Heart right ventricle (tissue), 16 donors: ENCODE measurements around the gene OR51B4. TPM values are rescaled to one million over a fixed set of nuclear protein-coding genes. Genes with fewer than 3 reads are reported as not detected.

Experiments used
- ATAC-seq, 8 donors: fragments of 200-7000 bp; cut with Tn5 transposase; one replicate each; pipeline ENCODE4 v1.9.1; 2020; ENCODE audit warnings: mild to moderate bottlenecking in 8 of 8, moderate library complexity in 8 of 8, moderate number of reproducible peaks in 1 of 8
- DNase-seq, 2 donors: peaks; one replicate each; pipeline ENCODE4 v3.0.0-alpha.2; 2020
- H3K27ac ChIP-seq, 10 donors: fragments of 200-600 bp; sonication (generic) in 2 of 10; one replicate each; pipeline versions ENCODE4 v1.5.0 to v1.8.0; 2020 to 2022; ENCODE audit warnings: mild to moderate bottlenecking in 3 of 10
- H3K27me3 ChIP-seq, 7 donors: fragments of 200-600 bp; one replicate each; pipeline ENCODE4 v1.8.0; 2021 to 2022; ENCODE audit warnings: mild to moderate bottlenecking in 2 of 7
- H3K36me3 ChIP-seq, 9 donors: fragments of 200-600 bp; sonication (generic) in 1 of 9; one replicate each; pipeline versions ENCODE4 v1.5.0 to v1.8.0; 2020 to 2022; ENCODE audit warnings: mild to moderate bottlenecking in 2 of 9
- H3K4me1 ChIP-seq, 9 donors: fragments of 200-600 bp; sonication (generic) in 1 of 9; one replicate each; pipeline versions ENCODE4 v1.5.0 to v1.8.0; 2020 to 2022; ENCODE audit warnings: mild to moderate bottlenecking in 4 of 9
- H3K4me3 ChIP-seq, 10 donors: fragments of 200-600 bp; sonication (generic) in 2 of 10; one replicate each; pipeline versions ENCODE4 v1.5.0 to v1.8.0; 2020 to 2022; ENCODE audit warnings: mild to moderate bottlenecking in 7 of 10, moderate library complexity in 2 of 10
- H3K9me3 ChIP-seq, 11 donors: fragments of 200-600 bp in 10 of 11; sonication (generic) in 2 of 11; one replicate each; pipeline versions ENCODE4 v1.5.0 to v1.8.0; 2013 to 2022; ENCODE audit warnings: mild to moderate bottlenecking in 2 of 11, control low read depth in 1 of 11, moderate library complexity in 1 of 11
- WGBS, 2 donors: extraction: QIAGEN DNeasy Blood & Tissue Kit; methylation state at CpG; one replicate each; pipeline ENCODE4 v1.1.7; 2013; ENCODE audit warnings: inconsistent platforms in 1 of 2; 5-methylcytosine and 5-hydroxymethylcytosine counted together
- intact Hi-C, 10 donors: fragments of 100-400 bp; cut with DNase I; formaldehyde crosslinking; loops; one replicate each; pipeline versions ENCODE4 v1.11.1 to v1.14.2; 2022
- polyA plus RNA-seq, 2 donors: library from polyadenylated mRNA; stranded (reverse); fragments of 200-250 nt; gene quantifications; one replicate each; pipeline ENCODE4 v1.2.3, GENCODE V29; 2013
- total RNA-seq, 10 donors: library from RNA; stranded (reverse); fragmentation: NEBNext Ultra II Directional in 3 of 10; extraction: Animal tissue kit (Norgen Biotek cat#: 25700) in 3 of 10; gene quantifications; one replicate each; pipeline versions ENCODE4 v1.2.1 to v1.2.4, GENCODE V29; 2021 to 2023
- TF ChIP-seq, protein P1 (sequence below), 9 donors: fragments of 200-600 bp; sonication (generic) in 2 of 9; IDR thresholded peaks; one replicate each; pipeline versions ENCODE4 v1.5.0 to v1.8.0; 2021 to 2022; ENCODE audit warnings: antibody characterized with exemption in 9 of 9, mild to moderate bottlenecking in 5 of 9, moderate library complexity in 1 of 9
- donor health status: Arrhythmogenic right ventricular cardiomyopathy.
- donor health status: ischemic (EF 13 %, LVEDD 7.1; RV severe dilation, severe dysfunction).
- donor health status: healthy with polysubstance abuse.
- donor health status: DM: no; HTN: yes; CAD: no.
- donor health status: DM: no; HTN: no; CAD: no.
- donor health status: ischemic (EF 25% LVEDD 6.9; RV normal size, moderate dysfunction).
- donor health status: ischemic (EF 25% LVEDD 5.7; RV mildly dilated, moderate dysfunction).
- donor health status: healthy.
- donor health status: DM: yes; HTN: yes; CAD: no.
- donor health status: Ischemic cardiomyopathy.
- donor health status: ischemic (EF 35%, LVEDD 5.7; RV mildly dilated, moderate dysfunction).
- donor health status: nonischemic (EF 11% LVEDD 7.7; RV severe dilation, severe dysfunction).
- donor health status: DM: yes; HTN: yes; CAD: no.
- donor health status: PGD.
- donor health status: ischemic (EF 29% LVEDD 5.4; RV normal size, mild dysfunction).
- donor health status: nonischemic (EF 23%, LVEDD 6.1; RV moderate dilation, normal function).

The OR51B4 gene
- total and polyA plus RNA-seq, 12 donors: not detected

DNA sequence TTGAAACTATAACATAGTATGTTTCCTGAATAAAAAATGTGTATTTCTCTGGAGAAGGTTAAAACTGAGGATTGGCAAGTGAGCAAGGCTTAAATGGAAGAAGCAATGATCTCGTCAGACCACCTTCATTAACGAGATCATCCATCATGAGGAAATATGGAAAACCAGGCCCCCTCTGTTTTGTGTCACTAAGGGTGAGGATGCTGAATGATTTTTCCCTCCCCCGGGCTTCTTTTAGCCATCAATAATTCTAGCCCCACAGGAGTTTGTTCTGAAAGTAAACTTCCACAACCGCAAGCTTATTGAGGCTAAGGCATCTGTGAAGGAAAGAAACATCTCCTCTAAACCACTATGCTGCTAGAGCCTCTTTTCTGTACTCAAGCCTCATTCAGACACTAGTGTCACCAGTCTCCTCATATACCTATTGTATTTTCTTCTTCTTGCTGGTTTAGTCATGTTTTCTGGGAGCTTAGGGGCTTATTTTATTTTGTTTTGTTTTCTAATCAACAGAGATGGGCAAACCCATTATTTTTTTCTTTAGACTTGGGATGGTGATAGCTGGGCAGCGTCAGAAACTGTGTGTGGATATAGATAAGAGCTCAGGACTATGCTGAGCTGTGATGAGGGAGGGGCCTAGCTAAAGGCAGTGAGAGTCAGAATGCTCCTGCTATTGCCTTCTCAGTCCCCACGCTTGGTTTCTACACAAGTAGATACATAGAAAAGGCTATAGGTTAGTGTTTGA lies 26.2 kb downstream of the OR51B4 start:
- TF ChIP-seq, protein P1, sequence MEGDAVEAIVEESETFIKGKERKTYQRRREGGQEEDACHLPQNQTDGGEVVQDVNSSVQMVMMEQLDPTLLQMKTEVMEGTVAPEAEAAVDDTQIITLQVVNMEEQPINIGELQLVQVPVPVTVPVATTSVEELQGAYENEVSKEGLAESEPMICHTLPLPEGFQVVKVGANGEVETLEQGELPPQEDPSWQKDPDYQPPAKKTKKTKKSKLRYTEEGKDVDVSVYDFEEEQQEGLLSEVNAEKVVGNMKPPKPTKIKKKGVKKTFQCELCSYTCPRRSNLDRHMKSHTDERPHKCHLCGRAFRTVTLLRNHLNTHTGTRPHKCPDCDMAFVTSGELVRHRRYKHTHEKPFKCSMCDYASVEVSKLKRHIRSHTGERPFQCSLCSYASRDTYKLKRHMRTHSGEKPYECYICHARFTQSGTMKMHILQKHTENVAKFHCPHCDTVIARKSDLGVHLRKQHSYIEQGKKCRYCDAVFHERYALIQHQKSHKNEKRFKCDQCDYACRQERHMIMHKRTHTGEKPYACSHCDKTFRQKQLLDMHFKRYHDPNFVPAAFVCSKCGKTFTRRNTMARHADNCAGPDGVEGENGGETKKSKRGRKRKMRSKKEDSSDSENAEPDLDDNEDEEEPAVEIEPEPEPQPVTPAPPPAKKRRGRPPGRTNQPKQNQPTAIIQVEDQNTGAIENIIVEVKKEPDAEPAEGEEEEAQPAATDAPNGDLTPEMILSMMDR (IDR thresholded peaks at IDR 0.05): no peak
- Histone ChIP-seq H3K4me3 (no peak overlapping the region), H3K36me3 (no peaks in the 10 kb centered on the region), H3K4me1 (no peaks in the 10 kb centered on the region), H3K27ac (no peak overlapping the region), H3K27me3 (peaks cover 0 to 2% (median 0%) of the 10 kb centered on the region in 7 donors), H3K9me3 (no peaks in the 10 kb centered on the region)
- intact Hi-C loops: no loop called here
- 55 to 56% methylated on average over 6 of the region's 6 CpGs for WGBS, 2 donors
- DNase-seq (no peak), ATAC-seq (no peak)

GRCh38 chr11:5274395-5274794 lies 27.4 kb downstream of the OR51B4 start:
- Histone ChIP-seq H3K27ac (no peak overlapping the region), H3K36me3 (no peaks in the 10 kb centered on the region), H3K9me3 (no peaks in the 10 kb centered on the region), H3K27me3 (peaks cover 0 to 2% (median 0%) of the 10 kb centered on the region in 7 donors), H3K4me1 (no peaks in the 10 kb centered on the region), H3K4me3 (no peak overlapping the region)
- DNase-seq: no peak
- ATAC-seq: no peak
- intact Hi-C loops: no loop called here
- 66 to 67% methylated on average over 5 of the region's 5 CpGs for WGBS, 2 donors
- TF ChIP-seq, protein P1 (IDR thresholded peaks at IDR 0.05): no peak

DNA sequence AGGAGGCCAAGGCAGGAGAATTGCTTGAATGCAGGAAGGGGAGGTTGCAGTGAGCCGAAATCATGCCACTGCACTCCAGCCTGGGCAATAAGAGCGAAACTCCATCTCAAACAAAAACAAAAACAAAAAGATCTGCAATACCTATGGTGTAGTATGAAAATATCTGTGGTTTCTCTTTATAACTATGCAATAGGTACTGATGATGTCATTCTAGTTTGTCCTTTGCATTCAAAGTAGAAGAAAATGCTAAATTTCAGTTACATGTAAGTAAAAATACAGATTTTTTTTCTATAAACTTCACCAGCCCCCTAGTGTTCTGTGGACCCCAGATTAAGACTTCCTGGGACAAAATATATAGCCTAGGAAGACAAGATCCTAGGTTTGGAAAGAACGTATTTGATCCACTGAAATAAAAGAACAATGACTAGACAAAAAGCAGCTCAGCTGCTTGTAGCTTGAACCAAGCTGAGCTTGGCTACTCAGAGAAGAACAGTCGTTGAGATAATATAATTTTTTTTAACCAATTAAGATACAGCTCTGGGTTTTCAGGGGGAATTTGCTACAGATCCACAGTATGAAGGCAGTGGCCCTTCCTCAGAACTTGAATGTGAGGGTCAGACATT lies 29.2 kb downstream of the OR51B4 start:
- 65 to 77% methylated on average over 4 of the region's 4 CpGs for WGBS, 2 donors
- H3K27ac ChIP-seq: no peak overlapping the region
- TF ChIP-seq, protein P1 (IDR thresholded peaks at IDR 0.05): no peak
- no peaks in the 10 kb centered on the region for H3K9me3 ChIP-seq
- no peak overlapping the region for H3K4me3 ChIP-seq
- peaks cover 0 to 2% (median 0%) of the 10 kb centered on the region in 7 donors for H3K27me3 ChIP-seq
- ATAC-seq (no peak), DNase-seq (no peak)
- no peaks in the 10 kb centered on the region for H3K4me1 ChIP-seq
- H3K36me3 ChIP-seq: no peaks in the 10 kb centered on the region
- intact Hi-C loops: no loop called here

DNA sequence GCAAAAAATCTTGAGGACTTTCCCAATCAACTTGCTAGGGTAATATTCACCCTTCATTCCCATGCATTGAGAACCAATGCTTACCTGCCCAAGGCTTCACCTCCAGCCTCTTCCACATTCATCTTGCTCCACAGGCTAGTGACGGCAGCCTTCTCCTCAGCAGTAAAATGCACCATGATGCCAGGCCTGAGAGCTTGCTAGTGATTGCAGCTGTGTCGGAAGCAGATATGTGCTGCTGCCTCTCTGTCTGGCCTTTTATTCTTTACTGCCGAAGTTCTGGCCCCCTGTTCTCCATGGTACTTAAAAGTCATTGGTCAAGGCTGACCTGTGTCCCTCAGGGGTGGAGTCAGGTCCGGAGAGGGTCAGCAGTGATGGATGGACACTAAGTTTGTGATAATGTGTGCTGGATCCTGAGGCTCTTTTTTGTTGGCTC lies 32.0 kb downstream of the OR51B4 start, which contains the start of gene HBE1:
TSS of gene HBE1 (minus strand) at position 231 of the 433 bp plus-strand sequence. CDS start at position 176, 55 bp downstream.
- Histone ChIP-seq H3K4me1 (no peaks in the 10 kb centered on the region), H3K36me3 (no peaks in the 10 kb centered on the region), H3K9me3 (no peaks in the 10 kb centered on the region), H3K27ac (no peak within 1 kb of the TSS), H3K27me3 (no peaks in the 10 kb centered on the region), H3K4me3 (no peak within 1 kb of the TSS)
- no peak for ATAC-seq
- DNase-seq: no peak
- 55 to 59% methylated on average over 4 of the region's 4 CpGs for WGBS, 2 donors
- intact Hi-C loops: no loop called here
- TF ChIP-seq, protein P1 (IDR thresholded peaks at IDR 0.05): no peak
